ENCODE measurements around the gene EYA4.

Gene EYA4

DNA sequence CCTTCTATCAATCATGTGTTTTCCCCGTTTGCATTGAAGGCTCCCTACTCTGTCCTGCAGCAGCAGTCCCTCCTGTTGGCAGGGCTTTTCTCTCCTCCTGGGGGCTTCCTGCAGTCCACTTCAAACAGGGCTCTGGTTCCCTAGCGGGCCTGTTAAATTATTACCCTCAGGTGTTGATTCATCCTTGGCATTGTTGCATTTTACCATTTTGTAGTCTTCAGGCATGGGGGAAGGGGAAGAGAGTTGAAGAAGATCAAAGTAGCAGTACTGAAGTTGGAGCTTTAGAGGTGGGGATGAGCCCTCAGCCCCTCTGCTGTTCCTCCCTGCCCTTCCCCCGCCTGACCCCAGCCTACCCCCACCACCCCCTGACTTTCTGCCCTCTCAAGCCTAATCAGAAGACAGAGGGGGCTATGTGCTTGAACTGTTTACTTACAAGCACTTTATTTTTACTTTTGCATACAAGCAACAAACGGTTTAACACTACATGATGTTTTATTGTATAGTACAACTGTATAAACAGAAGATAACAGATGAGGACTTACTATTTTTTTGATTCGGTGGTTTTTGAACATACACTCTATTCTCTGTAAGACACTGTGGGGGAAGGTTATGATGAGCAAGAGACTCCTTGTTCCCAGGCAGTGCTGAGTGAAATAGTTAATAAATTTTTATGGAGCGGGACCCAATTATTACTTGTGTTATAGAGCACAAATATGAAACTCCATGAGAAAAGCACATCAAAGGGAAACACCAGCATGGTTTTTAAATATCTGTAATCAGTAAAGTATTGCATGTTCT is 169.7 kb downstream of the EYA4 start:
- no peak overlapping the region for H3K4me3 ChIP-seq (ENCODE audit: low read depth, low read length)
- TF ChIP-seq, protein P1, sequence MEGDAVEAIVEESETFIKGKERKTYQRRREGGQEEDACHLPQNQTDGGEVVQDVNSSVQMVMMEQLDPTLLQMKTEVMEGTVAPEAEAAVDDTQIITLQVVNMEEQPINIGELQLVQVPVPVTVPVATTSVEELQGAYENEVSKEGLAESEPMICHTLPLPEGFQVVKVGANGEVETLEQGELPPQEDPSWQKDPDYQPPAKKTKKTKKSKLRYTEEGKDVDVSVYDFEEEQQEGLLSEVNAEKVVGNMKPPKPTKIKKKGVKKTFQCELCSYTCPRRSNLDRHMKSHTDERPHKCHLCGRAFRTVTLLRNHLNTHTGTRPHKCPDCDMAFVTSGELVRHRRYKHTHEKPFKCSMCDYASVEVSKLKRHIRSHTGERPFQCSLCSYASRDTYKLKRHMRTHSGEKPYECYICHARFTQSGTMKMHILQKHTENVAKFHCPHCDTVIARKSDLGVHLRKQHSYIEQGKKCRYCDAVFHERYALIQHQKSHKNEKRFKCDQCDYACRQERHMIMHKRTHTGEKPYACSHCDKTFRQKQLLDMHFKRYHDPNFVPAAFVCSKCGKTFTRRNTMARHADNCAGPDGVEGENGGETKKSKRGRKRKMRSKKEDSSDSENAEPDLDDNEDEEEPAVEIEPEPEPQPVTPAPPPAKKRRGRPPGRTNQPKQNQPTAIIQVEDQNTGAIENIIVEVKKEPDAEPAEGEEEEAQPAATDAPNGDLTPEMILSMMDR (IDR thresholded peaks at IDR 0.05; ENCODE audit: borderline replicate concordance, insufficient read depth, low read depth, low read length) = no peak

DNA sequence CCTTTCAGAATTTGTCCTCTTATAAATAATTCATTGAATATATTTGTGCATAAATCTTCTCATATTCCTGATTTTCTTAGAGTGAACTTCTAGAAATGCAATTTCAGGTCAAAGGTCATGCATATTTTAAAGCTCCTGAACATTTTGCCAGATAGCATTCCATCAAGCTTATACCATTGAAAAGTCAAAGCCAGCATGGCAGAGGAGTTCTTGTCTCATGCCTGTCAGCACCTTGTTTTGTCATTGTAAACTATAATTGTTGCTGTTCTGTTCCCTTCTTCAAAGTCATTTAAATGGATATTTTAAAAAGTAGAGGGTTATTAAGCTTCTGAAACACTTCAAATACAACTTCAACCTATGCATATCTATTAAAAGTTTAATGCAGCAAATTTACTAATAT is 170.6 kb downstream of the EYA4 start:
- H3K4me3 ChIP-seq (ENCODE audit: low read depth, low read length) = no peak overlapping the region
- TF ChIP-seq, protein P1 (IDR thresholded peaks at IDR 0.05; ENCODE audit: borderline replicate concordance, insufficient read depth, low read depth, low read length) = no peak

DNA sequence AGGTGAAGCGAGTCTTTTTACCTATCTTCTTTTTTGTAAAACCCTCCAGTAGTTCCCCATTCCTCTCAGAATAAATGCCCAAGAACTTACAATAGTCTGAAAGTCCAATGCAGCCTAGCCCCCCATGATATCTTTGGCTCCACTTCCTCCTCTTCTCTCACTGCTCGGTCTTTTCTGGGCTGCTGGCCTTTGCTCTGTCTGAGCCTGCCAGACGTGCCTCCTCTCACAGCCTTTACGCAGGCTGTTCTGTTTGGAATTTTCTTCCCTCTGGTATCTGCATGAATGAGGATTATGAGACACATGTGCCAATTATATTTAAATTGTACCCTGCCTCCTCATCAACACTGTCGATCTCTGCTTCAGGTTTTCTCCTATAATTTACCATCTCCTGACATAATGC is 174.1 kb downstream of the EYA4 start:
- H3K4me3 ChIP-seq (ENCODE audit: low read depth, low read length) = no peak overlapping the region
- TF ChIP-seq, protein P1 (IDR thresholded peaks at IDR 0.05; ENCODE audit: borderline replicate concordance, insufficient read depth, low read depth, low read length) = no peak

DNA sequence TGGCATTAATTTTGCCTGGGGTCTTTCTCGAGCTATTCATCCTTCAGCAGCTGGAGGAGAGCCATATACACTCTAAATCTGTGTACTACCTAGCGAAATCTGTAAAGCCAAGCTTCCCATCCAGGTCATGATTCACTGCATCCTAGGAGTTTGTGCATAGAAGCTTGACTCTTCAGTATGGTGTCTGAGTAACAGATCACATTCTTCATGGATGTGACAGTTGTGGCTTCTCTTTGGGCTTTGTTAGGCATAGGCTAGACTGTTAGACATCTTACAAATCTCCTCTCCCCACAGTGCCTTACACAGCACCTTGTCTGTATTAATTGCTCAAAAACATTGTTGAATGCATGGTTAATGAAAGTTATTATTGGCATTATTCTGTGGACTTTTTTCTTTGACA is 177.0 kb downstream of the EYA4 start:
- TF ChIP-seq, protein P1 (IDR thresholded peaks at IDR 0.05; ENCODE audit: borderline replicate concordance, insufficient read depth, low read depth, low read length) = no peak
- no peak overlapping the region for H3K4me3 ChIP-seq (ENCODE audit: low read depth, low read length)

DNA sequence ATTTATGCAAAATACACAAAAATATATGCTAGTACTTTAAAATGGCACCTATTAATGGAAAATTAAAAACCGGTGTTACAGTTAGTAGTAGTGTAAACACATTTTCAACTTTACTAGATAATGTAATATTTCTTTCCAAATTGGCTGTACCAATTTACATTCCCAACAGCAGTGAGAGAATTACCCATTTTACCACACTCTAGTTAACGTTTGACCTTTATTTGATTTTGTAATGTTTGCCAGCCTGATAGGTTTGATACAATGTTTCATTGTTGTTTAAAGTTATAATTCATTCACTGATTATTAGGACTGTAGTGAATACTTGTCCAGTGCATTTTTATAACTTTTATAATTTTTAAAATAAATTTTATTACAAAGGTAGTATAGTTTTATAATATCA is 182.1 kb downstream of the EYA4 start:
- H3K4me3 ChIP-seq (ENCODE audit: low read depth, low read length) = no peak overlapping the region
- TF ChIP-seq, protein P1 (IDR thresholded peaks at IDR 0.05; ENCODE audit: borderline replicate concordance, insufficient read depth, low read depth, low read length) = no peak

DNA sequence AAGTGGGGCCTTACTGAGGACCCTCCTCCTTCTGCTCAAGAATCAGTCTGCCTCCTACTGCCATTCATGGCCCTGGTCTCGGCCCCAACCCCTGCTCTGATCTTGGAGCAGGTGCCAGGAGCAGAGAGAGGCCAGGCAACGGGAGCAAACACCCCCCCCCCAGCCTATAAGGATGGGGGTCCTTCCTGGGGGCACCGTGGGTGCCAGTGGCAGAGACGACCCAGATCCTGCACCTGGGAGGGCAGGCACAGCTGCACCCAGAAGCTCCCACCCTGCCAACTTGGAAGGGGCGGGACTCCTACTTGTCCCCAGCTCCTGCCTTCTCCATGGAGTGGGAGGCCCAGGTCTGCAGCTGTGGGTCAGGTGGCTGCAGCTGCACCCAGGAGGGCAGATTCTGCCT is 183.2 kb downstream of the EYA4 start:
- H3K4me3 ChIP-seq (ENCODE audit: low read depth, low read length) = no peak overlapping the region
- TF ChIP-seq, protein P1 (IDR thresholded peaks at IDR 0.05; ENCODE audit: borderline replicate concordance, insufficient read depth, low read depth, low read length) = no peak

DNA sequence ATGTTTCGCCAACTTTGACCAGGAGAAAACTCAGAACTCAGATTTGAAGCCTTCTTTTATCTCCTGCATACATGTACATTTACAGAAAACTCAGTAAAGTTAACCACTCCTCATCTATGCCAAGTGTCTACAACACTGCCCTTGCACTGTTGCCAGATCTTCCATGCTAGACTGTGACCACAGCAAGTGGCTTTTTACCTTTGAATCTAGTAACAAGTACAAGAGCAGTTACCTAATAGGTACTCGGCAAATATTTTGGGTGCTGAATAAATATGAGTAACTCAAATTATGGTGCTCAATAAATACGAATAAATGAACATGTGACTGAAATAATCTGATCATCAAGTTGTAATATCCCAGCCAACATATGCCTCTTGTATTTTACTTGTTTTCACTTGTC is 184.9 kb downstream of the EYA4 start:
- TF ChIP-seq, protein P1 (IDR thresholded peaks at IDR 0.05; ENCODE audit: borderline replicate concordance, insufficient read depth, low read depth, low read length) = no peak
- H3K4me3 ChIP-seq (ENCODE audit: low read depth, low read length) = no peak overlapping the region

Data from GM12875 (cell line).